Upper lobe of right lung (tissue), 1 donor: ENCODE results near the gene PXDN. TPM values are rescaled to one million over a fixed set of nuclear protein-coding genes. Genes with fewer than 3 reads are reported as not detected.
"Not testable (repeated sequence)": the region's sequence is repeated elsewhere in the genome, so short reads cannot be mapped to it uniquely, and the experiment has no call there.

Experiments
- ATAC-seq: fragments of 200-7000 bp; cut with Tn5 transposase; one replicate; pipeline ENCODE4 v1.9.1; 2020; ENCODE audit warnings: mild to moderate bottlenecking, moderate library complexity
- DNase-seq: peaks from one replicate; pipeline ENCODE4 v3.0.0-alpha.2; 2020
- H3K27ac ChIP-seq: fragments of 200-600 bp; one replicate; pipeline ENCODE4 v1.8.0; 2022
- H3K27me3 ChIP-seq: fragments of 200-600 bp; one replicate; pipeline ENCODE4 v1.8.0; 2022; ENCODE audit warnings: mild to moderate bottlenecking
- H3K36me3 ChIP-seq: fragments of 200-600 bp; one replicate; pipeline ENCODE4 v1.8.0; 2022
- H3K4me1 ChIP-seq: fragments of 200-600 bp; one replicate; pipeline ENCODE4 v1.8.0; 2022
- H3K4me3 ChIP-seq: fragments of 200-600 bp; one replicate; pipeline ENCODE4 v1.8.0; 2022; ENCODE audit warnings: mild to moderate bottlenecking
- H3K9me3 ChIP-seq: fragments of 200-600 bp; one replicate; pipeline ENCODE4 v1.8.0; 2022
- CTCF ChIP-seq: fragments of 200-600 bp; IDR thresholded peaks from one replicate; pipeline ENCODE4 v1.8.0; 2022; ENCODE audit warnings: antibody characterized with exemption
- intact Hi-C: fragments of 100-400 bp; cut with DNase I; formaldehyde crosslinking; loops from one replicate; pipeline ENCODE4 v1.11.0; 2022
- total RNA-seq: library from RNA; stranded (reverse); fragmentation: NEBNext Ultra II Directional; extraction: Animal tissue kit (Norgen Biotek cat#: 25700); gene quantifications from one replicate; pipeline ENCODE4 v1.2.1, GENCODE V29; 2021
- donor health status: DM: no; HTN: yes; CAD: no; lungs with severe emphysema.

PXDN gene
- total RNA-seq, 1 donor from 2014 or later: 58.4 TPM

- H3K4me1 ChIP-seq: peaks cover 4% of the 10 kb centered on the region
- ATAC-seq (peak; percentile 27), DNase-seq (no peak)
- no peaks in the 10 kb centered on the region for H3K27me3 ChIP-seq
- no peak for TF ChIP-seq CTCF
- intact Hi-C loops: no loop called here
- no peak overlapping the region for H3K4me3 ChIP-seq
- no peaks in the 10 kb centered on the region for H3K36me3 ChIP-seq
- no peaks in the 10 kb centered on the region for H3K9me3 ChIP-seq
- H3K27ac ChIP-seq: no peak overlapping the region
Measured at GRCh38 chr2:1758774-1759610, 14.7 kb upstream of the PXDN start.

GRCh38 chr2:1758171-1758570 lies 13.9 kb upstream of the PXDN start:
- ATAC-seq: no peak
- intact Hi-C loops: no loop called here

GRCh38 chr2:1757567-1757966 lies 13.3 kb upstream of the PXDN start:
- TF ChIP-seq CTCF: no peak
- no peak for DNase-seq
- peaks cover 4% of the 10 kb centered on the region for H3K4me1 ChIP-seq
- H3K36me3 ChIP-seq: no peaks in the 10 kb centered on the region
- no peaks in the 10 kb centered on the region for H3K9me3 ChIP-seq
- intact Hi-C loops: no loop called here
- no peak overlapping the region for H3K4me3 ChIP-seq
- ATAC-seq: no peak
- H3K27me3 ChIP-seq: no peaks in the 10 kb centered on the region
- H3K27ac ChIP-seq: no peak overlapping the region

More at GRCh38 chr2:1758171-1758570, 13.9 kb upstream of the PXDN start:
- no peak for TF ChIP-seq CTCF
- Histone ChIP-seq H3K4me1 (peaks cover 4% of the 10 kb centered on the region), H3K9me3 (no peaks in the 10 kb centered on the region), H3K4me3 (no peak overlapping the region), H3K36me3 (no peaks in the 10 kb centered on the region), H3K27me3 (no peaks in the 10 kb centered on the region), H3K27ac (no peak overlapping the region)
- no peak for DNase-seq

GRCh38 chr2:1757146-1757545 lies 12.8 kb upstream of the PXDN start:
- H3K4me3 ChIP-seq, H3K4me1 ChIP-seq, H3K9me3 ChIP-seq, intact Hi-C loops, H3K27me3 ChIP-seq, ATAC-seq, H3K27ac ChIP-seq, H3K36me3 ChIP-seq, DNase-seq: not testable (repeated sequence)

- peaks cover 4% of the 10 kb centered on the region for H3K4me1 ChIP-seq
- DNase-seq (no peak), ATAC-seq (no peak)
- no peak overlapping the region for H3K27ac ChIP-seq
- H3K9me3 ChIP-seq: no peaks in the 10 kb centered on the region
- H3K27me3 ChIP-seq: no peaks in the 10 kb centered on the region
- intact Hi-C loops: no loop called here
- no peaks in the 10 kb centered on the region for H3K36me3 ChIP-seq
- H3K4me3 ChIP-seq: no peak overlapping the region
- no peak for TF ChIP-seq CTCF
Measured at GRCh38 chr2:1756456-1756855, 12.1 kb upstream of the PXDN start.

GRCh38 chr2:1755436-1756191 lies 11.3 kb upstream of the PXDN start:
- DNase-seq: no peak
- TF ChIP-seq CTCF: no peak
- intact Hi-C loops: no loop called here
- Histone ChIP-seq H3K27me3 (no peaks in the 10 kb centered on the region), H3K4me3 (no peak overlapping the region), H3K4me1 (peaks cover 4% of the 10 kb centered on the region), H3K9me3 (no peaks in the 10 kb centered on the region), H3K36me3 (no peaks in the 10 kb centered on the region), H3K27ac (no peak overlapping the region)
- ATAC-seq: no peak
